ENCODE measurements around the gene C2CD4C.
"Not testable (repeated sequence)": the region's sequence is repeated elsewhere in the genome, so short reads cannot be mapped to it uniquely, and the experiment has no call there.

Gene C2CD4C

GRCh38 chr19:423691-424466 lies 14.9 kb upstream of the C2CD4C start:
- H3K18ac ChIP-seq (ENCODE audit: low read length): no peak overlapping the region
- H2BK15ac ChIP-seq (replicated peaks; ENCODE audit: low read depth): no peak overlapping the region
- H3K36me3 ChIP-seq (ENCODE audit: control insufficient read depth, insufficient read depth, low read length): no peaks in the 10 kb centered on the region
- H3K27ac ChIP-seq (ENCODE audit: low read depth, low read length): no peak overlapping the region
- no peak overlapping the region for H4K5ac ChIP-seq (ENCODE audit: low read length)
- no peak overlapping the region for H2BK120ac ChIP-seq (ENCODE audit: low read depth, low read length)
- no peak overlapping the region for H2AK5ac ChIP-seq (ENCODE audit: low read length)
- H3K9ac ChIP-seq (ENCODE audit: low read length): no peak overlapping the region
- H3K4ac ChIP-seq (ENCODE audit: low read depth, low read length): no peak overlapping the region
- H3K79me2 ChIP-seq (ENCODE audit: control insufficient read depth, insufficient read depth, low read length): no peaks in the 10 kb centered on the region
- no peaks in the 10 kb centered on the region for H3K79me1 ChIP-seq (ENCODE audit: low read length)
- no peak overlapping the region for H3K23ac ChIP-seq (ENCODE audit: low read length)
- no peak overlapping the region for H2BK5ac ChIP-seq (ENCODE audit: low read length)
- no peak overlapping the region for H3K4me2 ChIP-seq (ENCODE audit: low read length)
- no peak overlapping the region for H4K8ac ChIP-seq (ENCODE audit: low read depth, low read length)
- no CpG with 5 or more reads among the region's 25 CpGs for WGBS (ENCODE audit: extremely low coverage, insufficient coverage, low lambda C conversion rate)
- H3K4me3 ChIP-seq (ENCODE audit: low read length): no peak overlapping the region
- no peak for DNase-seq
- H3K56ac ChIP-seq (ENCODE audit: low read length): no peak overlapping the region
- H3K27me3 ChIP-seq (ENCODE audit: insufficient read depth, low read length, poor library complexity): no peaks in the 10 kb centered on the region
- H3K4me1 ChIP-seq (ENCODE audit: control insufficient read depth, low read depth, low read length): no peaks in the 10 kb centered on the region

GRCh38 chr19:422917-423226 lies 13.9 kb upstream of the C2CD4C start:
- not testable (repeated sequence) for H2BK5ac ChIP-seq (ENCODE audit: low read length); DNase-seq; H3K27ac ChIP-seq (ENCODE audit: low read depth, low read length); H2AK5ac ChIP-seq (ENCODE audit: low read length); H3K4me2 ChIP-seq (ENCODE audit: low read length); H3K9ac ChIP-seq (ENCODE audit: low read length); H3K79me1 ChIP-seq (ENCODE audit: low read length); H3K36me3 ChIP-seq (ENCODE audit: control insufficient read depth, insufficient read depth, low read length); H3K27me3 ChIP-seq (ENCODE audit: insufficient read depth, low read length, poor library complexity); H3K56ac ChIP-seq (ENCODE audit: low read length); H3K23ac ChIP-seq (ENCODE audit: low read length); H3K4me3 ChIP-seq (ENCODE audit: low read length); H3K4me1 ChIP-seq (ENCODE audit: control insufficient read depth, low read depth, low read length); H3K4ac ChIP-seq (ENCODE audit: low read depth, low read length); H4K5ac ChIP-seq (ENCODE audit: low read length); H4K8ac ChIP-seq (ENCODE audit: low read depth, low read length); H2BK15ac ChIP-seq (replicated peaks; ENCODE audit: low read depth); H2BK120ac ChIP-seq (ENCODE audit: low read depth, low read length); H3K79me2 ChIP-seq (ENCODE audit: control insufficient read depth, insufficient read depth, low read length); H3K18ac ChIP-seq (ENCODE audit: low read length)
- no CpG with 5 or more reads among the region's 9 CpGs for WGBS (ENCODE audit: extremely low coverage, insufficient coverage, low lambda C conversion rate)

- H2BK5ac ChIP-seq (ENCODE audit: low read length): no peak overlapping the region
- H2BK15ac ChIP-seq (replicated peaks; ENCODE audit: low read depth): no peak overlapping the region
- no peak overlapping the region for H4K5ac ChIP-seq (ENCODE audit: low read length)
- no peaks in the 10 kb centered on the region for H3K79me1 ChIP-seq (ENCODE audit: low read length)
- H3K18ac ChIP-seq (ENCODE audit: low read length): no peak overlapping the region
- H3K56ac ChIP-seq (ENCODE audit: low read length): no peak overlapping the region
- no peak overlapping the region for H4K8ac ChIP-seq (ENCODE audit: low read depth, low read length)
- no peak for DNase-seq
- peaks cover 2% of the 10 kb centered on the region for H3K4me1 ChIP-seq (ENCODE audit: control insufficient read depth, low read depth, low read length)
- no peak overlapping the region for H2BK120ac ChIP-seq (ENCODE audit: low read depth, low read length)
- H3K27ac ChIP-seq (ENCODE audit: low read depth, low read length): no peak overlapping the region
- no peak overlapping the region for H2AK5ac ChIP-seq (ENCODE audit: low read length)
- H3K27me3 ChIP-seq (ENCODE audit: insufficient read depth, low read length, poor library complexity): no peaks in the 10 kb centered on the region
- no peaks in the 10 kb centered on the region for H3K79me2 ChIP-seq (ENCODE audit: control insufficient read depth, insufficient read depth, low read length)
- H3K23ac ChIP-seq (ENCODE audit: low read length): no peak overlapping the region
- no peak overlapping the region for H3K4ac ChIP-seq (ENCODE audit: low read depth, low read length)
- H3K4me3 ChIP-seq (ENCODE audit: low read length): no peak overlapping the region
- H3K4me2 ChIP-seq (ENCODE audit: low read length): no peak overlapping the region
- no CpG with 5 or more reads among the region's 40 CpGs for WGBS (ENCODE audit: extremely low coverage, insufficient coverage, low lambda C conversion rate)
- no peak overlapping the region for H3K9ac ChIP-seq (ENCODE audit: low read length)
- H3K36me3 ChIP-seq (ENCODE audit: control insufficient read depth, insufficient read depth, low read length): no peaks in the 10 kb centered on the region
These were observed 13.4 kb upstream of the C2CD4C start for GRCh38 chr19:422213-422916.

GRCh38 chr19:419721-420515 lies 11.0 kb upstream of the C2CD4C start:
- H3K23ac ChIP-seq (ENCODE audit: low read length): no peak overlapping the region
- H3K4ac ChIP-seq (ENCODE audit: low read depth, low read length): no peak overlapping the region
- H3K79me1 ChIP-seq (ENCODE audit: low read length): no peaks in the 10 kb centered on the region
- H3K36me3 ChIP-seq (ENCODE audit: control insufficient read depth, insufficient read depth, low read length): no peaks in the 10 kb centered on the region
- no peak overlapping the region for H2BK15ac ChIP-seq (replicated peaks; ENCODE audit: low read depth)
- H3K4me2 ChIP-seq (ENCODE audit: low read length): no peak overlapping the region
- no peak overlapping the region for H2BK120ac ChIP-seq (ENCODE audit: low read depth, low read length)
- no peak overlapping the region for H3K18ac ChIP-seq (ENCODE audit: low read length)
- no peak overlapping the region for H3K27ac ChIP-seq (ENCODE audit: low read depth, low read length)
- no peaks in the 10 kb centered on the region for H3K79me2 ChIP-seq (ENCODE audit: control insufficient read depth, insufficient read depth, low read length)
- H3K56ac ChIP-seq (ENCODE audit: low read length): no peak overlapping the region
- peaks cover 2% of the 10 kb centered on the region for H3K4me1 ChIP-seq (ENCODE audit: control insufficient read depth, low read depth, low read length)
- no peak overlapping the region for H4K5ac ChIP-seq (ENCODE audit: low read length)
- H3K4me3 ChIP-seq (ENCODE audit: low read length): no peak overlapping the region
- no peak overlapping the region for H2BK5ac ChIP-seq (ENCODE audit: low read length)
- no peaks in the 10 kb centered on the region for H3K27me3 ChIP-seq (ENCODE audit: insufficient read depth, low read length, poor library complexity)
- WGBS (ENCODE audit: extremely low coverage, insufficient coverage, low lambda C conversion rate): no CpG with 5 or more reads among the region's 31 CpGs
- no peak overlapping the region for H2AK5ac ChIP-seq (ENCODE audit: low read length)
- H3K9ac ChIP-seq (ENCODE audit: low read length): no peak overlapping the region
- H4K8ac ChIP-seq (ENCODE audit: low read depth, low read length): no peak overlapping the region
- DNase-seq: no peak

- Histone ChIP-seq H3K4me2 (ENCODE audit: low read length) (no peak overlapping the region), H3K4ac (ENCODE audit: low read depth, low read length) (no peak overlapping the region), H3K36me3 (ENCODE audit: control insufficient read depth, insufficient read depth, low read length) (no peaks in the 10 kb centered on the region), H4K5ac (ENCODE audit: low read length) (no peak overlapping the region), H3K79me1 (ENCODE audit: low read length) (no peaks in the 10 kb centered on the region), H3K18ac (ENCODE audit: low read length) (no peak overlapping the region), H2BK15ac (replicated peaks; ENCODE audit: low read depth) (no peak overlapping the region), H3K27ac (ENCODE audit: low read depth, low read length) (no peak overlapping the region), H3K4me1 (ENCODE audit: control insufficient read depth, low read depth, low read length) (peaks cover 2% of the 10 kb centered on the region), H3K9ac (ENCODE audit: low read length) (no peak overlapping the region), H4K8ac (ENCODE audit: low read depth, low read length) (no peak overlapping the region), H3K27me3 (ENCODE audit: insufficient read depth, low read length, poor library complexity) (no peaks in the 10 kb centered on the region), H3K23ac (ENCODE audit: low read length) (no peak overlapping the region), H2BK5ac (ENCODE audit: low read length) (no peak overlapping the region), H3K56ac (ENCODE audit: low read length) (no peak overlapping the region), H2BK120ac (ENCODE audit: low read depth, low read length) (no peak overlapping the region), H3K79me2 (ENCODE audit: control insufficient read depth, insufficient read depth, low read length) (no peaks in the 10 kb centered on the region), H3K4me3 (ENCODE audit: low read length) (no peak overlapping the region), H2AK5ac (ENCODE audit: low read length) (no peak overlapping the region)
- DNase-seq: no peak
- no CpG with 5 or more reads among the region's 51 CpGs for WGBS (ENCODE audit: extremely low coverage, insufficient coverage, low lambda C conversion rate)
These were observed 10.1 kb upstream of the C2CD4C start for GRCh38 chr19:418761-419671.
